Superior temporal gyrus (tissue), 1 donor: Measurements from ENCODE around the gene SELENOI.
"Not testable (repeated sequence)": the region's sequence is repeated elsewhere in the genome, so short reads cannot be mapped to it uniquely, and the experiment has no call there.

ENCODE experiments used
- DNase-seq: peaks from one replicate; pipeline ENCODE4 v3.0.0-alpha.2; 2016; ENCODE audit errors: extremely low spot score

SELENOI gene

GRCh38 chr2:26356111-26356510 lies 10.2 kb downstream of the SELENOI start:
- DNase-seq = no peak

GRCh38 chr2:26356771-26357170 lies 10.8 kb downstream of the SELENOI start:
- no peak for DNase-seq

- no peak for DNase-seq
Measured at GRCh38 chr2:26359886-26360473, 14.0 kb downstream of the SELENOI start.

- DNase-seq = no peak
Measured at GRCh38 chr2:26363323-26363722, 17.4 kb downstream of the SELENOI start.

GRCh38 chr2:26363958-26364357 lies 18.0 kb downstream of the SELENOI start:
- no peak for DNase-seq

GRCh38 chr2:26364669-26365068 lies 18.7 kb downstream of the SELENOI start:
- no peak for DNase-seq

GRCh38 chr2:26366957-26367356 lies 21.0 kb downstream of the SELENOI start:
- DNase-seq = no peak

- not testable (repeated sequence) for DNase-seq
Measured at GRCh38 chr2:26369664-26370063, 23.7 kb downstream of the SELENOI start.

GRCh38 chr2:26370909-26371308 lies 25.0 kb downstream of the SELENOI start:
- DNase-seq = not testable (repeated sequence)

GRCh38 chr2:26376799-26377198 lies 30.9 kb downstream of the SELENOI start:
- DNase-seq = no peak

GRCh38 chr2:26380281-26380680 lies 34.3 kb downstream of the SELENOI start:
- no peak for DNase-seq

GRCh38 chr2:26382564-26382963 lies 36.6 kb downstream of the SELENOI start:
- no peak for DNase-seq

- DNase-seq = no peak
Measured at GRCh38 chr2:26384183-26384582, 38.2 kb downstream of the SELENOI start.

- no peak for DNase-seq
Measured at GRCh38 chr2:26384597-26384996, 38.7 kb downstream of the SELENOI start.

- no peak for DNase-seq
Measured at GRCh38 chr2:26387189-26387588, 41.2 kb downstream of the SELENOI start.

- no peak for DNase-seq
Measured at GRCh38 chr2:26394694-26395093, 48.8 kb downstream of the SELENOI start.

GRCh38 chr2:26395394-26395793 lies 49.5 kb downstream of the SELENOI start:
- no peak for DNase-seq

GRCh38 chr2:26396734-26397298 lies 50.9 kb downstream of the SELENOI start:
- no peak for DNase-seq

GRCh38 chr2:26399771-26400376 lies 53.9 kb downstream of the SELENOI start:
- DNase-seq = no peak

- no peak for DNase-seq
Measured at GRCh38 chr2:26400723-26401122, 54.8 kb downstream of the SELENOI start.

GRCh38 chr2:26401739-26402541 lies 56.0 kb downstream of the SELENOI start, which contains the start of gene DRC1:
Gene DRC1 (plus strand): TSS chr2:26401920. CDS start chr2:26401990, 70 bp downstream.
- DNase-seq = peak; percentile 53

- no peak for DNase-seq
Measured at GRCh38 chr2:26407526-26407925, 61.6 kb downstream of the SELENOI start.

GRCh38 chr2:26409785-26410184 lies 63.8 kb downstream of the SELENOI start:
- no peak for DNase-seq
